ENCODE measurements around the gene PDE10A. TPM values are rescaled to one million over a fixed set of nuclear protein-coding genes. Genes with fewer than 3 reads are reported as not detected.

PDE10A gene
- total and polyA plus RNA-seq, 2 of the 4 experiments (the other 2 are of a cell fraction): 3.4 to 12.4 TPM

DNA sequence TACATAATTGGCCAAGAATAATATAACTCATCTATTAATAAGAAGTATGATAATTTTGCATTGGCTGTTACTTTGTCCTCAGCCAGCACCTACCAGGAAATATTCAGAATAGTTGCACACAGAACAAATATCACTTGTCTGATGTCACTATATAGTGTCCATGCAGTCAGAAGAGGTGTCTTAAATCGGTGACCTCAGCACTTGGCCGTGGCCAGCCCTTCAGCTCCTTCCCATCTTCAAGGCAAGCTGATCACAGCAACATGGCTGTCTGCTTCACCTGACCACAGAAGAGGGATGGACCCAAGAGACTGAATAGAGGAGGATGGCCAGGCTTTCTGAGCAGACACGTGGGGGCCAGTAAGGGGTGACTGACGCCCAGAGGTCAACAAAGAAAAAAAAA is 22.2 kb downstream of the PDE10A start:
- no peak for ATAC-seq (ENCODE audit: low read depth)

More for the DNA sequence above, 22.2 kb downstream of the PDE10A start:
- H3K18ac ChIP-seq (ENCODE audit: low read depth, low read length): no peak overlapping the region
- H2BK15ac ChIP-seq (ENCODE audit: low read depth, low read length): no peak overlapping the region
- no peak overlapping the region for H4K8ac ChIP-seq (ENCODE audit: low read depth in 2 of 2, low read length in 2 of 2)
- no peak overlapping the region for H3K4me2 ChIP-seq (ENCODE audit: low read depth, low read length)
- no peak overlapping the region for H3K14ac ChIP-seq (replicated peaks; ENCODE audit: low read depth, low read length)
- no peak overlapping the region for H4K91ac ChIP-seq (ENCODE audit: insufficient read depth, low read depth, low read length)
- no peak overlapping the region for H3K4ac ChIP-seq (ENCODE audit: low read depth, low read length)
- H2AK9ac ChIP-seq (replicated peaks; ENCODE audit: low read depth, low read length, poor library complexity): no peak overlapping the region
- DNase-seq: no peak
- no peak overlapping the region for H2BK20ac ChIP-seq (ENCODE audit: low read depth, low read length)
- H3K27ac ChIP-seq (ENCODE audit: insufficient read depth, low read length): no peak overlapping the region
- no peaks in the 10 kb centered on the region for H3K27me3 ChIP-seq (ENCODE audit: control insufficient read depth, insufficient read depth, low read length)
- peaks cover 42 to 65% of the 10 kb centered on the region in 2 experiments for H3K79me1 ChIP-seq (ENCODE audit: low read depth in 1 of 2, low read length in 2 of 2)
- no peak overlapping the region for H2BK120ac ChIP-seq (ENCODE audit: low read depth, low read length)
- no CpG with 5 or more reads among the region's 4 CpGs for WGBS, 2 experiments (ENCODE audit: extremely low coverage in 2 of 2, insufficient read length in 1 of 2)
- H3K23ac ChIP-seq (ENCODE audit: low read depth, low read length): no peak overlapping the region
- POLR2A ChIA-PET (ENCODE audit: unreplicated experiment): no interaction called here
- no peaks in the 10 kb centered on the region for H3K9me3 ChIP-seq (ENCODE audit: control insufficient read depth, insufficient read depth, low read length)
- H4K20me1 ChIP-seq (ENCODE audit: insufficient read depth, low read length): peaks cover 5% of the 10 kb centered on the region
- H3K56ac ChIP-seq (ENCODE audit: extremely low read depth, insufficient read depth, low read length): no peak overlapping the region
- TF ChIP-seq, protein P1, sequence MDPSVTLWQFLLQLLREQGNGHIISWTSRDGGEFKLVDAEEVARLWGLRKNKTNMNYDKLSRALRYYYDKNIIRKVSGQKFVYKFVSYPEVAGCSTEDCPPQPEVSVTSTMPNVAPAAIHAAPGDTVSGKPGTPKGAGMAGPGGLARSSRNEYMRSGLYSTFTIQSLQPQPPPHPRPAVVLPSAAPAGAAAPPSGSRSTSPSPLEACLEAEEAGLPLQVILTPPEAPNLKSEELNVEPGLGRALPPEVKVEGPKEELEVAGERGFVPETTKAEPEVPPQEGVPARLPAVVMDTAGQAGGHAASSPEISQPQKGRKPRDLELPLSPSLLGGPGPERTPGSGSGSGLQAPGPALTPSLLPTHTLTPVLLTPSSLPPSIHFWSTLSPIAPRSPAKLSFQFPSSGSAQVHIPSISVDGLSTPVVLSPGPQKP (IDR thresholded peaks at IDR 0.05; ENCODE audit: borderline replicate concordance, low read depth, low read length): no peak
- TF ChIP-seq CEBPB (IDR thresholded peaks at IDR 0.05; ENCODE audit: low read depth, low read length) (no peak), MAZ (IDR thresholded peaks at IDR 0.05; ENCODE audit: borderline replicate concordance, low read depth, low read length) (no peak), BHLHE40 (IDR thresholded peaks at IDR 0.05; ENCODE audit: low read depth, low read length) (no peak), RFX5 (IDR thresholded peaks at IDR 0.05; ENCODE audit: low read depth, low read length) (no peak), FOS (IDR thresholded peaks at IDR 0.05; ENCODE audit: low read depth, low read length) (no peak), RAD21 (IDR thresholded peaks at IDR 0.05; ENCODE audit: low read length) (no peak), POLR2A (IDR thresholded peaks at IDR 0.05; ENCODE audit: low read depth, low read length) (no peak), MAFK (IDR thresholded peaks at IDR 0.05; ENCODE audit: low read depth, low read length) (no peak), NFE2L2 (IDR thresholded peaks at IDR 0.05; ENCODE audit: low read depth, low read length) (no peak)
- TF ChIP-seq, protein P2, sequence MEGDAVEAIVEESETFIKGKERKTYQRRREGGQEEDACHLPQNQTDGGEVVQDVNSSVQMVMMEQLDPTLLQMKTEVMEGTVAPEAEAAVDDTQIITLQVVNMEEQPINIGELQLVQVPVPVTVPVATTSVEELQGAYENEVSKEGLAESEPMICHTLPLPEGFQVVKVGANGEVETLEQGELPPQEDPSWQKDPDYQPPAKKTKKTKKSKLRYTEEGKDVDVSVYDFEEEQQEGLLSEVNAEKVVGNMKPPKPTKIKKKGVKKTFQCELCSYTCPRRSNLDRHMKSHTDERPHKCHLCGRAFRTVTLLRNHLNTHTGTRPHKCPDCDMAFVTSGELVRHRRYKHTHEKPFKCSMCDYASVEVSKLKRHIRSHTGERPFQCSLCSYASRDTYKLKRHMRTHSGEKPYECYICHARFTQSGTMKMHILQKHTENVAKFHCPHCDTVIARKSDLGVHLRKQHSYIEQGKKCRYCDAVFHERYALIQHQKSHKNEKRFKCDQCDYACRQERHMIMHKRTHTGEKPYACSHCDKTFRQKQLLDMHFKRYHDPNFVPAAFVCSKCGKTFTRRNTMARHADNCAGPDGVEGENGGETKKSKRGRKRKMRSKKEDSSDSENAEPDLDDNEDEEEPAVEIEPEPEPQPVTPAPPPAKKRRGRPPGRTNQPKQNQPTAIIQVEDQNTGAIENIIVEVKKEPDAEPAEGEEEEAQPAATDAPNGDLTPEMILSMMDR (conservative IDR thresholded peaks at IDR 0.05; ENCODE audit: low read depth, low read length): no peak
- TF ChIP-seq, protein P3, sequence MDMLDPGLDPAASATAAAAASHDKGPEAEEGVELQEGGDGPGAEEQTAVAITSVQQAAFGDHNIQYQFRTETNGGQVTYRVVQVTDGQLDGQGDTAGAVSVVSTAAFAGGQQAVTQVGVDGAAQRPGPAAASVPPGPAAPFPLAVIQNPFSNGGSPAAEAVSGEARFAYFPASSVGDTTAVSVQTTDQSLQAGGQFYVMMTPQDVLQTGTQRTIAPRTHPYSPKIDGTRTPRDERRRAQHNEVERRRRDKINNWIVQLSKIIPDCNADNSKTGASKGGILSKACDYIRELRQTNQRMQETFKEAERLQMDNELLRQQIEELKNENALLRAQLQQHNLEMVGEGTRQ (IDR thresholded peaks at IDR 0.05; ENCODE audit: low read depth, low read length): no peak
- H3K4me1 ChIP-seq (ENCODE audit: control insufficient read depth, insufficient read depth, low read length): peaks cover 10% of the 10 kb centered on the region
- H2BK5ac ChIP-seq (ENCODE audit: low read depth, low read length, poor library complexity, severe bottlenecking): no peak overlapping the region
- no peak overlapping the region for H3K9ac ChIP-seq (ENCODE audit: low read depth, low read length)
- CTCF ChIA-PET: no interaction called here
- dilution Hi-C loops (cut with HindIII; ENCODE audit: low sequenced_read_pairs, unreplicated experiment) (no loop called here), in situ Hi-C loops (cut with MboI; ENCODE audit: low sequenced_read_pairs) (no loop called here), intact Hi-C loops (cut with micrococcal nuclease) (no loop called here)
- peaks cover 8% of the 10 kb centered on the region for H3K9me1 ChIP-seq (ENCODE audit: insufficient read depth, low read length)
- no peak overlapping the region for H4K5ac ChIP-seq (ENCODE audit: low read depth, low read length)
- no peaks in the 10 kb centered on the region for H3K36me3 ChIP-seq (ENCODE audit: control insufficient read depth, insufficient read depth, low read length)
- no peak overlapping the region for H2AK5ac ChIP-seq (ENCODE audit: low read depth, low read length)
- BruUV-seq (replicated peaks): no TSS peak
- H2AFZ ChIP-seq (replicated peaks; ENCODE audit: low read length, poor library complexity): no peak overlapping the region
- H3K4me3 ChIP-seq (ENCODE audit: insufficient read depth, low read depth, low read length): no peak overlapping the region
